Parathyroid adenoma (tissue), 2 donors: Measurements from ENCODE around the gene DAB2IP.

Experiments used
- H2AFZ ChIP-seq: fragments of 300-600 bp; sonication (generic); one replicate; pipeline ENCODE4 v1.7.0; 2017; ENCODE audit warnings: antibody characterized with exemption, mild to moderate bottlenecking
- H3K27ac ChIP-seq: fragments of 300-600 bp; sonication (generic); one replicate; pipeline ENCODE4 v1.7.0; 2017
- H3K27me3 ChIP-seq: fragments of 300-600 bp; sonication (generic); one replicate; pipeline ENCODE4 v1.7.0; 2017; ENCODE audit warnings: low read length; ENCODE audit not compliant: control insufficient read depth, insufficient read depth
- H3K36me3 ChIP-seq: fragments of 300-600 bp; sonication (generic); one replicate; pipeline ENCODE4 v1.7.0; 2017; ENCODE audit warnings: low read length; ENCODE audit not compliant: control insufficient read depth, insufficient read depth
- H3K4me1 ChIP-seq: fragments of 300-600 bp; sonication (generic); one replicate; pipeline ENCODE4 v1.7.0; 2017; ENCODE audit warnings: control low read depth
- H3K4me2 ChIP-seq: fragments of 300-600 bp; sonication (generic); one replicate; pipeline ENCODE4 v1.7.0; 2017; ENCODE audit warnings: low read length
- H3K4me3 ChIP-seq: fragments of 300-600 bp; sonication (generic); one replicate; pipeline ENCODE4 v1.7.0; 2017; ENCODE audit warnings: low read depth, low read length
- H3K79me2 ChIP-seq: fragments of 300-600 bp; sonication (generic); one replicate; pipeline ENCODE4 v1.7.0; 2017; ENCODE audit warnings: control low read depth
- H3K9ac ChIP-seq: fragments of 300-600 bp; sonication (generic); one replicate; pipeline ENCODE4 v1.7.0; 2017; ENCODE audit warnings: mild to moderate bottlenecking
- H3K9me3 ChIP-seq: fragments of 300-600 bp; sonication (generic); one replicate; pipeline ENCODE4 v1.7.0; 2017; ENCODE audit warnings: low read length; ENCODE audit not compliant: control insufficient read depth
- CTCF ChIP-seq: fragments of 300-600 bp; sonication (generic); IDR thresholded peaks from one replicate; pipeline ENCODE4 v1.7.0; 2017; ENCODE audit warnings: antibody characterized with exemption, mild to moderate bottlenecking
- donor health status: primary hyperparathyroidism.

The DAB2IP gene

GRCh38 chr9:121717141-121717991, 65.9 kb downstream of the DAB2IP start:
- no peaks in the 10 kb centered on the region for H3K9me3 ChIP-seq
- H3K36me3 ChIP-seq: no peaks in the 10 kb centered on the region
- no peak overlapping the region for H3K9ac ChIP-seq
- peaks cover 13% of the 10 kb centered on the region for H3K4me1 ChIP-seq
- H2AFZ ChIP-seq: peak overlapping the region; percentile 50
- no peak overlapping the region for H3K4me3 ChIP-seq
- no peak overlapping the region for H3K27ac ChIP-seq
- no peak for TF ChIP-seq CTCF
- H3K79me2 ChIP-seq: peaks cover 5% of the 10 kb centered on the region
- no peaks in the 10 kb centered on the region for H3K27me3 ChIP-seq
- H3K4me2 ChIP-seq: no peak overlapping the region

GRCh38 chr9:121718084-121718483, 66.7 kb downstream of the DAB2IP start:
- Histone ChIP-seq H3K79me2 (peaks cover 5% of the 10 kb centered on the region), H2AFZ (peak overlapping the region; percentile 50), H3K4me1 (peaks cover 13% of the 10 kb centered on the region), H3K36me3 (no peaks in the 10 kb centered on the region), H3K4me3 (no peak overlapping the region), H3K4me2 (no peak overlapping the region), H3K27ac (peak overlapping the region; percentile 19), H3K27me3 (no peaks in the 10 kb centered on the region), H3K9ac (no peak overlapping the region), H3K9me3 (no peaks in the 10 kb centered on the region)
- no peak for TF ChIP-seq CTCF

GRCh38 chr9:121718501-121718900, 67.1 kb downstream of the DAB2IP start:
- no peak overlapping the region for H3K9ac ChIP-seq
- no peak for TF ChIP-seq CTCF
- no peaks in the 10 kb centered on the region for H3K27me3 ChIP-seq
- peak overlapping the region; percentile 19 for H3K27ac ChIP-seq
- peaks cover 6% of the 10 kb centered on the region for H3K79me2 ChIP-seq
- H3K4me2 ChIP-seq: no peak overlapping the region
- H3K4me3 ChIP-seq: no peak overlapping the region
- peaks cover 13% of the 10 kb centered on the region for H3K4me1 ChIP-seq
- H3K36me3 ChIP-seq: no peaks in the 10 kb centered on the region
- H3K9me3 ChIP-seq: no peaks in the 10 kb centered on the region
- H2AFZ ChIP-seq: no peak overlapping the region

GRCh38 chr9:121720311-121721057, 69.0 kb downstream of the DAB2IP start:
- Histone ChIP-seq H3K27me3 (no peaks in the 10 kb centered on the region), H3K4me2 (no peak overlapping the region), H3K9me3 (no peaks in the 10 kb centered on the region), H2AFZ (no peak overlapping the region), H3K9ac (no peak overlapping the region), H3K4me1 (peaks cover 13% of the 10 kb centered on the region), H3K4me3 (no peak overlapping the region), H3K36me3 (no peaks in the 10 kb centered on the region), H3K27ac (no peak overlapping the region), H3K79me2 (peaks cover 17% of the 10 kb centered on the region)
- no peak for TF ChIP-seq CTCF
